ENCODE measurements around the gene SENP1.

Gene SENP1

DNA sequence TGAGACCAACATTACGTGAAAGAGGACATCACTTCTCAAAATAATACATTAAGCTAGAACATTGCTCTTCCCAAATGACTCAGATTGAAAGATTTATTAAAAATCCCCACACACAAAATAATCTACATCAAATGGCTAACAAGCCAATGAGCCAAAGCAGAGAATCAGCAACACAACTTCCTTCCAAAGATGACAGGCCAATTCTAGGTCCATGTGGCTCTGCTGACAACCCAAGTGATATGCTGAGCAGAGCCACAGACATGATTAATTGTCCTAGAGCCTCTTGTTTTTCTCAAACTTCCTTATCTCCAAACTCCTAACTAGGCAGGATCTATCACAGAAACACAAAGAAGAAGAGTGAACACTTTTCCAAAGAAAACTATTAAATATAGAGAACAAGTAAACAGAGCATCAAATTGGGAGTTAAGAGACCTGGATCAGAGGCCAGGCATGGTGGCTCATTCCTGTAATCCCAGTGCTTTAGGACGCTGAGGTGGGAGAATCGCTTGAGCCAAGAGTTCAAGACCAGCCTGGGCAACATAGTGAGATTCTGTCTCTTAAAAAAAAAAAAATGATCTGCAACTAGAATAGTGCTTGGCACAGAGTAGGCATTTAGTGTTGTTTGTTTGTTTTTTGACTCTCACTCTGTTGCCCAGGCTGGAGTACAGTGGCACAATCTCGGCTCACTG, 38.5 kb downstream of the SENP1 start:
- DNase-seq (ENCODE audit: low read depth): no peak

DNA sequence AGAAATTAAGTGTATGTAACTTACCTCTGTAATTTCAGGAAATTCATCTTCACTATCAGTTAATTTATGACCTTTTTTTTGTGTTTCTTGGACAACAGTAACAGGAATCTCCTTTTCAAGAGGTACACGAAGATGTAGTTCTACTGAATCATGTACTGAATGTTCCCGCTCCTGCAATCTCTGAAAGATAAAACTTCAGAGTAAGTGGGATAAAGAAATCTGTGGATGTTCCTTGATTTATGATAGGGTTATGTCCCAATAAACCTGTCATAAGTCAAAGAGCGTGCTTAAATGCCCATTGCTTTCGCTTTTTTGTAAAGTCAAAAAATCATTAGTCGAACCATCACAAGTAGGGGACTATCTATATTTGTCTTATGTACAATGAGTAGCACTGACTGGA, 40.8 kb downstream of the SENP1 start:
- DNase-seq (ENCODE audit: low read depth): no peak

DNA sequence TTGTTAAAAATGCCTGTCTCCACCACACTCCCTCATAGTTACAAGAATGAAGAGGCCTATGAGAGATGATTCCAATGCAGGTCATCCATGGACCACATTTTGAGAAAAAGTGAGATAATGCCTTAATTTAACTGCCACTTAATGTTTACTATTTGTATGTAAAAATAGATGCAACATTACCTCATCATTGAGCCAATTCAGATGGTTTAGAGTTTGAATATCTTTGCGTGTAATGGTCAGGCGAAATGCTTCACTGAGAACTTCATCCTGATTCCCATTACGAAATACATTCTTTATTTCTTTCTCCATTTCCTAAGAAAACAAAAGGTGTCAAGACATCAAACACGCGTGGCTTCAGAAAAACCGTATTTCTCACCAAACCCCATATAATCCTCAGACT, 42.3 kb downstream of the SENP1 start:
- DNase-seq (ENCODE audit: low read depth): no peak

- no peak for DNase-seq (ENCODE audit: low read depth)
Observed at GRCh38 chr12:48061938-48062719, 43.8 kb downstream of the SENP1 start.

GRCh38 chr12:48060474-48060873, 45.4 kb downstream of the SENP1 start:
- no peak for DNase-seq (ENCODE audit: low read depth)

GRCh38 chr12:48058771-48059170, 47.1 kb downstream of the SENP1 start:
- no peak for DNase-seq (ENCODE audit: low read depth)

- DNase-seq (ENCODE audit: low read depth): no peak
Observed at GRCh38 chr12:48054955-48055821, 50.7 kb downstream of the SENP1 start.

DNA sequence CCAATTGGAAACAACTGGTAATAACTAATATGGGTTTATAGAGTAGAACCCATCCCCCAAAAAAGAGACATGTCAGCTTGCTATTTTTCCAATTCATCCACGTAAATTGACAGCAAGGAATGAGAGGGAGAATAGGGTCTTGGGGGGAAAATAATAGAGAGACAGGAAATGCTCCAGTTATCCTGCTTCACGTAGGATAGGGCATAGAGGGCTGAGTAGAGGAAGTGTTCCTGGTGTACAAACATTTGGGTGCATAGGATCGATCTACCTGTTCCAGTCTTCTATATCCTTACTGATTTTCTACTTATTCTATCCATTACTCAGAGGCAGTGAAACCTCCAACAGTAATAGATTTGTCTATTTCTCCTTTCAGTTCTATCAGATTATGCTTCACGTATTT, 52.0 kb downstream of the SENP1 start:
- DNase-seq (ENCODE audit: low read depth): no peak

GRCh38 chr12:48053122-48053521, 52.8 kb downstream of the SENP1 start:
- no peak for DNase-seq (ENCODE audit: low read depth)

DNA sequence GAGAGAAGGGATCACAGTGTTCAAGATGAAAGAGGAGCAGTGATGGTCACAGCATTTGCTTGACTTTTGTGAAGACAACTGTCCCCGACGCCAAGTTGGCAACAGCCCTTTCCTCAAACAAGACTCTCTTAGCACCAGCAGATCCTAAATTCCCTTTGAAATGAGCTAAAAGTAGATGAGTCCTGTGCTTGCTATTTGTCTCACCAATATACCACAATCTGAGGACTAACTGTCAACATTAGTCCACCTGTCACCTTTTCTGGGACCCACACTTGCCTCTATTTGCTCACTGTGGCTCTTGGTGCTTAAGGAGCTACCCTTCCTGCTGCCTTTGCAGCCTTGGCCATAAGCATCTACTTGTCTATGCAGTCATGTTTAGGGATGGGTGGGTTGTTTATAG, 54.2 kb downstream of the SENP1 start:
- DNase-seq (ENCODE audit: low read depth): no peak

DNA sequence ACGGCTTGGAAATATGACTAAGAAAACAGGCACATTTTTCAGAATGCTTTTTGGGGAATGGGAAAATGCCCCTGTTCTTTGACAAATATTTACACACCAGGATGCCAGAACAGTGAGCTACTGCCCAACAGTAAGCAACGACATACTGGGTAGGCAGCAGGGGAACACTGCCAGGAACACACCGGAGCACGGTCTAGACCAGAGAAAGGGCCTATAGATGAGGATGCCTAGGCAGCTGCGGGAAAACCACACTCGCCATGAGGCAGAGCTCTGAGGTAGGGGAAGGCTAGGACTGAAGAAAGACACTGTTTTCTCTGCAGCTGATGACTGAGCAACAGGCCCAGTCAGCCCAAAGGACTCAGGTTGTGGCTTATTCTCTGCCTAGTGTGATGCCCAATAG, 55.7 kb downstream of the SENP1 start:
- no peak for DNase-seq (ENCODE audit: low read depth)

- no peak for DNase-seq (ENCODE audit: low read depth)
Observed at GRCh38 chr12:48045965-48046518, 59.8 kb downstream of the SENP1 start.

- DNase-seq (ENCODE audit: low read depth): no peak
Observed at GRCh38 chr12:48045061-48045846, 60.6 kb downstream of the SENP1 start.

DNA sequence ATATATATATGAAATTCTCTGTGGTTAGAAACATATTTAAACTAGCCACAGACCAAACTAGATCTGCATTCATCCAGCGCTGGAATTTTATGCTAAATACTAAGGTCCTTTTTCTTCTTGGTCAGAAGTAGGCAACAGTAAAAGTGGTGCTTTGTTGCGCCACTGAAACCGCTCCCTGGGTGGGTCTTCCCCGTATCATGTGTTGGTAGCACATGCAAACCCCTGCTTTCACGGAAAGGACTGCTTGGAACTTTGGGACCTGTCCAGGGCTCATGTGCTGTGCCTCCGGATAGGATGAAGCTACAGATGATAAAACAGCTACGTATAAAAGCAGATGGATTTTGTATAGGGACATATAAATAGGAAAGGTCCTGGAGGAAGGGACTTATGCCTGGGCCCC, 61.5 kb downstream of the SENP1 start:
- DNase-seq (ENCODE audit: low read depth): no peak

GRCh38 chr12:48043771-48044170, 62.1 kb downstream of the SENP1 start:
- no peak for DNase-seq (ENCODE audit: low read depth)

GRCh38 chr12:48041591-48042423, 64.1 kb downstream of the SENP1 start:
- DNase-seq (ENCODE audit: low read depth): no peak

DNA sequence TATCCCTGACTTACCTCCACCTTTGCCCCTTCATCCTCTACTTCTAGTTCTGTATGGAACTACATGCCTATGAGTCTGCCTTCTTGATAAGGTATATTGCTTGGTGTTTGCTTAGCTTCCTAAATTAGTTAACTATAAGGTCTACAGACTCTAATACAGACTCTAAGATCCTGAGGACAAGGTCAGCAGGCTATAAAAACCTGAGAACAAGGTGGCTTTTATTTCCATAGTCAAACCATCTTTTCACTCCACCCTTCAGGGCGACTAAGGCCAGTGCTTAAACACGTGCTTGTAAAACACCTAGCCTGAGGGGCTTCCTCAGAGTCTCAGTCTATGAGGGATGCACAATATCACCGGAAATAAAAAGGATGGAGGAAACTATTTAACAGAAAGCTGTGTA, 65.5 kb downstream of the SENP1 start:
- no peak for DNase-seq (ENCODE audit: low read depth)

DNA sequence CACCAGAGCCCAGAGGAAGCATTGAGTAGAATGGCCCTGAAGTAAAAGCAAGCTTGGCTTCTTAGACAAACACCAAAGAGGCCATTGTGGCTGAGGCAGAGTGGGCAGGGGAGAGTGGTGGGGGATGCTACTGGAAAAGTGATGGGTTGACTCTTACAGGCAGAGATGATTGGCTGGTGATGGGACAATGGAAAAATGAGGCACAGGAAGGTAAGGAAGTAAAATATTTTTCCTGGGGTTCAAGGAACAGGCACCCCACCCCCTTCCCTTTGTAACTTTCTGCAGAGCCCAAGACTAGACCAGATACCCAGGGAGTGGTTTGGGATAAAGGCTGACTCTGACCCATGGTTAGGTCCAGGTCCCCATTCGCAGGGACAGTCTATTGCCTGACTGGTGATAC, 66.7 kb downstream of the SENP1 start:
- DNase-seq (ENCODE audit: low read depth): no peak

- no peak for DNase-seq (ENCODE audit: low read depth)
Observed at GRCh38 chr12:48038085-48038484, 67.8 kb downstream of the SENP1 start.

DNA sequence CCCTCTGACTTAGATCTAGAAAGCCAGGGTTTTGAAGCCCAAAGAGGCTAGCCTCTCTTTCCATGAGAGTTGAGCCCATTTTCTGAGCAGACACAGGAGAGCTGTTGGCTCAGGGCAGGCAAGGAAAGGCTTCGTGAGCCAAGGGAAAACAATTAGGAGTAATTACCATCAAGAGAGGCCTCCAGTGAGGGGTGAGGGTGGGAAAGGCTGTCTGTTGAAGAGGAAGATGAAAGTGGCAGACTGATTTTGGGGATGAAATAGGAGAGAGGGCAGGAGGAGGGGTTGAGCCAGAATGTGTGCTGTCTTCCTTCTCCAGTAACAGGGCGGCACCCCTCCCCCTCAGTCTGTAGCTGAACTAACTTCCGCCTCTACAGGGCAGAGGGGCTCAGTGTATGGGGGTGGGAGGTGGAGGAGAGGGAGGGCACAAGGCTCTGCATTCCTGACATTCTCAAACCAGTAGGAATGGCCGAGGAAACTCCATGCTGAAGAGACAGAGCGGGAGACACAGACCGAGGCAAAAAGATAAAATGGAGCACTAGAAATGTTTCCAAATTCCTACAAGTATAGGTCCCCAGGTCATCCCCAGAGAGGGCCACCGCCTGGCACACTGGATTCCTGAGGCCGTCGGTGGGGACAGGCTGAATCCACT, 68.5 kb downstream of the SENP1 start:
- DNase-seq (ENCODE audit: low read depth): no peak
